DMS53 treated with DMSO at 0.1 percent for 48 hours (cell line): ENCODE results near the gene SACS.
"Not testable (repeated sequence)": the region's sequence is repeated elsewhere in the genome, so short reads cannot be mapped to it uniquely, and the experiment has no call there.

Experiments
- DNase-seq: peaks from one replicate; lab custom pipeline; 2025; ENCODE audit not compliant: unreplicated experiment; lab: John Stamatoyannopoulos, UW

Gene SACS

DNA sequence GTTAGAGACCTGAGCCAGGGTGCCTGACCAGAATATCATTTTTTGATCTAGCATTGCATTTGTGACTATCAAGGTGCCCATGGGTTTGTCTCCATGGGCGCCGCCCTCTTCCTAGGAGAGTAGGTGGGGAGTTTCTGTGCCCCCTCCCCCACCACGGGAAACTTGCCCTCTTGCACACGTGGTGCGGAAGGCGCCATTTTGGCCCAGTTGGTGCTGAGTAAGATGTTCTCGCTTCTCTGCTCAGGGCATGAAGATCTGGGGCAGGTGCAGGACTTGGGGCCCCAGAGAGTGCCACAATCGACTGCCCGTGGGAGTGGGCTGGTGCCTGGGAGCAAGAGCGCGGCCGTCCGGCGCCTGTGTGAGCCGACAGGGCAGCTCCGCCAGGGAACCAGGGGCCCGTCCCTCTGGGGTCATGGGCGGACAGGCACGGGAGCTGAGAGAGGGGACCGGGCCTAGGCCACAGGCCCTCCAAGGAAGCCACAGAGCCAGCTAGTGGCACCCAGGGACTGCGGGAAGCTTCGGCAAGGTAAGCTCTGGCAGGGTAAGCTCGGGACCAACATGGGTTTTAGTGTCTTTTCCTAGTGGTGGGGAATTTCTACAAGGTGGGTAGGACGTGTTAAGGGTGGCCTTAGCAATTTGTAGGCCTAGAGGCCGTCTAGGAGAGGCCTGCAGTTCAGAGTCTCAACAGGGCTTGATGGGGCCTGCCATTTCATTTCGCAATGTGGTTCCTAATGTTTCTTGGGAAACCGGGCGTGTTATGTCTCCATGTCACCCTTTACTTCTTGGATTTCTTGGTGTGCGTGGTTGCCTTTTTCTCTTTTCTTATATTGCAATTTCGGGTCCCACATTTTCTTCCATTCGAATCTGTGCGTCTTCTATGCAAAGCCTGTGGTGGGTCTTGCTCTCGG is 14.5 kb downstream of the SACS start:
- no peak for DNase-seq

DNA sequence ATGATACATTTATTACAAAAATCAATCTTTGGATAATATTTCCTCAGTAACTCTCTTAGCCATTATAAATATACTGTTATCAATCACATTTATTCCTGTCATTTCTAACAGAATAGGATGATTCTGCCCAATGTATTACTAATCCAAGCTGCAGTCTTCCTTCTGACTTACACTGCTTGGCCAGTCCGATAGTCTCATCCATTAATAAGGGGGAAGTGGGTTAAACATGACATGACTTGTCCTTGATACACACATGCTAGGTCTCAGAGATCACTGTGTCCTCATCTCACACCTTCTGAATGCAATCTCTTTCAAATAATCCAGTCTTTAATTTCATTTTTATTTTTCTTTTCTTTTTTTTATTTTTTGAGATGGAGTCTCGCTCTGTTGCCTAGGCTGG is 18.8 kb downstream of the SACS start:
- no peak for DNase-seq

DNA sequence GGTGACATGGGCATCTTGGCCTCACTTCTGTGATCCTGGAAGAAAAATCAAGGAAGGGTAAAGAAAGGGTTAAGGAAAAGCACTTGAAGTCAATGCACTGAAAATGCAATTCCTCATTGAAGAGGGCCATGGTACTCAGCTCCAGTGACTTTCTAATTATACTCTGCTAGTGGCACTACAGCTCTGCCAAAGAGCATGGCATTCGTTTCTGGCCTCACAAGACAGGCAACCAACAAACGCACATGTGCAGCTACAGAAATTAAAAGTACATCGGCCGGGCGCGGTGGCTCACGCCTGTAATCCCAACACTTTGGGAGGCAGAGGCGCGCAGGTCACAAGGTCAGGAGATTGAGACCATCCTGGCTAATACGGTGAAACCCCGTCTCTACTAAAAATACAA is 21.8 kb downstream of the SACS start:
- no peak for DNase-seq

DNA sequence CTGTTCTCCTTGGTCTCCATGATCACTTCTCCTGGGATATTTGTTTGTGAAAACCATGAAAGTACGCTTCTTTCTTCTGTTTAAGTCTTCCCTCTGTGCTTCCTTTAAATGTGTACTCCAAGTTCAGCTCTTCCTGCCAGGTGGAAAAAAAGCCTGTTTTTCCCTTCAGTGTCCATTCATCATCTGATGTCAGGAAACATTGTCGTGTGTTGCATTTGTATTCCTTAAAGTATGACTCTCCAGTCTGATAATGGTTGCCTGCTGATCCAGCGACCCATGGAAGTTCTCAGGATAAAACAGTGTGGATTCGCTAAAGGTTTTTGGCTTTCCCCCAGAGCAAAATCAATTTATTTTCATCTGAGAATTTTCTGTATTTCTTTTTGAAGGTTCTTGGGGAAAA is 22.3 kb downstream of the SACS start:
- no peak for DNase-seq

DNA sequence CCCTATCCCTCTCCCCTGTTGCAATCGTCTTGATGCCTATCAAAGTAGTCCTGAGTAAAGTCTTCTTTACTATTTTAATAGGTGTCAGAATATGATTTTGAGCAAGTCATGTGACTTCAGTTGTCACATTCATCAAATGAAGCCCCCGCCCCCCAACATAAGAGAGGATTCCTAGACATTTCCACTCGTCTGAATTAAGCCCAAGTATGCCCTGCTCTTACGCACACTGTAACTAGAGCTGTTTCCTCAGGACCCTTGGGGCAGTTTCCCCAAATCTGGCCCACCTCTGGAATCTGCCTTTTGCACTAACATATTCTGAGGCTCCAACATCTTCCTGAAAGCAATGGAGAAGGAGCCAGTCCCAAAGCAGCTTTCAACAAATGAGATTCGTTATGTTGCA is 25.5 kb downstream of the SACS start:
- no peak for DNase-seq

DNA sequence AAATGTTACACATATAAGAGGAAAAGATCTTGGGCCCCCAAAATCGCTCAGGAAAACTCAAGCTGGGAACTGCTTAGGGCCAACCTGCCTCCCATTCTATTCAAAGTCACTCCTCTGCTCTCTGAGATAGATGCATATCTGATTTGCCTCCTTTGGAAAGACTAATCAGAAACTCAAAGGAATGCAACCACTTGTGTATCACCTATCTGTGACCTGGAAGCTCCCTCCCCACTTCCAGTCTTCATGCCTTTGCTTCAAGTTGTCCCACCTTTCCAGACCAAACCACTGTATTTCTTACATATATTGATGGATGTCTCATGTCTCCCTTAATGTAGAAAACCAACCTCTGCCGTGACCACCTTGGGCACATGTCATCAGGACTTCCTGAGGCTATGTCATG is 32.3 kb downstream of the SACS start:
- not testable (repeated sequence) for DNase-seq

DNA sequence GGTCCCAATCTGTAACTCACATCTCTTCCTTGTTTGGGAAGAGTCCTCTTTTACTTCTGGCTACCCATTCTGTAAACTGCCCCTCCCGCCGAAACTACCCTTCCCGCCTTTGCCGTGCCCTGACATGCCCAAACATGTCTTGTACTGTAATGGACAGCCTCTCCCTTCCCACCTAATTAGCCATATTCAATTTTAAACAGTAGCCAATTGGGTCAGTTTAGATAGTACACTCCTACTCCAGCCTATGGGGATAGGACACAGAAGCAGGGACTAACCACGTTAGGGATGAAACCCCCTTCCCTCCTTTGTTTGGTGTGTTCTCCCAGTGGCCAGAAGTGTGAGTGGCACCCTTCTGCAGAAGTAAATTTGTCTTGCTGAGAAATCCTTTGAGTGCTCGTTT is 34.2 kb downstream of the SACS start:
- DNase-seq, result no peak

DNA sequence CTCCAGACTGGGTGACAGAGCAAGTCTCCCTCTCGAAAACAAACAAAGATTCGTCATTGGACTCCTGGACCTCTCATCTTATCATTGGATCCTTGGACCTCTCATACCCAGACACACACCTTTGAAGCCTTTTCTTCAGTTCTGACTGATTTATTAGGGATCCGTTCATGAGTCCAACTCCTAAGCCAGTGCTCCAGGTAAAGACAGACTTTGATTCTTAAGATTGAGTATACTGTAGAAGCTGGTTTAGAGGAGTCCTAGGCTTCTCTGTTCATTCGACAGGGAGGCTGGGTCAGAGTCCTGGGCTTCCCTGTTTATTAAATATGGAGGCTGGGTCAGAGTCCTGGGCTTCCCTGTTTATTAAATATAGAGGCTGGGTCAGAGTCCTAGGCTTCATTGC is 38.7 kb downstream of the SACS start:
- DNase-seq, result no peak

DNA sequence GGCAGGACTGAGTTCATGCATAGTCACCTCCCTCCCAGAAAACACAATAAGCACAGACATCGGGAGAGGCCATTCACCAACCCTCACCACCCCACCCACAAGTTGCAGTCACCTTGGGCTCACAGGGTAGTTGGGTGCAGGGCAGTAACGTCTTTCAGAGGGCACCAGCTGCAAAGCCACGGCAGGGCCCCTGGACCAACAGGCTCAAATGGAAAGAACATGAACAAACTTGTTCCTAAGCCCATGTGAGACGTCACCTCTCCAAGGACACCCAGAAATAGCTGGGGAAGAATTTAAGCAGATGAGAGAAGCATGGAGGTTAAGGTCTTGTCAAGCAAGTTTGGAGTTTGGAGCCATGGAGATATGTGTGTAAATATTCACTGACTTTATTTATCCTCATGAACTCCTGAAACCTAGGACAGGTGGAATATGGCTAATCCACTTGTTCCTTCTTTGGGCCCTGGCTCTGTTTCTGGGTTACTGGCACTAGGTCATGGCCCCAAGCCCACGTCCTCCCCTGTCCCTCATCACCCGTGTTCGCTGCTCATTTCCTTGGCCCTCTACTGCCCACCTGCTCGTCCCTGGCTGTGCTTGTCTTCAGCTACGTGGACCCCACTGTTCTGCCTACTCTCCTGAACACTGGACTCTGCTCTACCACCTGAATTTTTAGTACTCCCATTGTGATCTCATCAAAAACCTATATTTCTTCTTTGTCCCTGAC is 40.4 kb downstream of the SACS start:
- no peak for DNase-seq

DNA sequence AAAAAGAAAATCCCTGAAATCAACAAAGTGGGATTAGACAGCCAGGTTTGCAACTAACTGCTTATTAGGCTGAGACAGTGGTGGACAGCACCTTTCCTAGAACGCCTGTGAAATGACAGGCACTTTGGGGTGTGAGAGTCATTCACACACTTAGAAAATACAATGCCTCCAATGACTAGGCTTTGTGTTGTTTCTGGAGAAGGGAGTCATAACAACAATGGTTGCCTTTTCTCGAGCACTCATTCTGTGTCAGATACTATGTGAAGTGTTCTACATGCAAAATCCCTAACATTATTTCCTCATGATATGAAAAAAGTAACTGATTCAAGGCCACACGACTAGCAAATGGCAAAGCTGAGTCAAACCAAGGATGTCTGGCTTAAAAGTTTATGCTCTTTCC is 41.2 kb downstream of the SACS start:
- no peak for DNase-seq

DNA sequence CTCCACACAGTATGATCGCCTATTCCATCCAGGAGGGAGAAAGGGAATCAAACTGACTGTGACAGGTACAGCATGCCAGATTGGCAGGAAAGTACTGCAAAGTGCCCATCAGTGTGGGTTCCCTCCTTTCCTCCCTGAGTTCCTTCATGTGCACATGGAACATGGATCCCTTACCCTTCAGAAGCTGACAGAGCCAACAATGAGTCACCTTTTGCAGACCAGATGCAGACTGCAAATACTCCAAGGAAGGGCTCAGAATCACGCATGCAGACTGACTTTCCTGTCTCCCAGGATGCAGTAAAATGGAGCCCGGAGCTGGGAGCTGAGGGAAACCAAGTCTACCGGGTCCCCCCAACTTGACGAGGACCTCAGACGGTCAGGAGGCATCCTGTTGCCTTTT is 41.8 kb downstream of the SACS start:
- DNase-seq, result peak; percentile 50

DNA sequence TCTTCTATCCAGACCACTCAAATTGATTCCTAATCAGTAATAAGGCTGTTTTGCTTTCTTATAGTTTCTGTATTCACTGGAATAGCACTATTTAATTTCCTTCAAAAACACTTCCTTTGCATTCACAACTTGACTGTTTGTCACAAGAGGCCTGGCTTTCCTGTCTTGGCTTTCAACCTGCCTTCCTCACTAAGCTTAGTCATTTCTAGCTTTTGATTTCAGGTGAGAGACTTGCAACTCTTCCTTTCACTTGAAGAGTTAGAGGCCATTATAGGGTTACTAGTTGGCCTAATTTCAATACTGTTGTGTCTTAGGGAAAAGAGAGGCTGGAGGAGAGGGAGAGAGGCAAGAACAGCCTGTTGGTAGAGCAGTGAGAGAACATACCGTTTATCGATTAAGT is 47.0 kb downstream of the SACS start:
- DNase-seq, result no peak

DNA sequence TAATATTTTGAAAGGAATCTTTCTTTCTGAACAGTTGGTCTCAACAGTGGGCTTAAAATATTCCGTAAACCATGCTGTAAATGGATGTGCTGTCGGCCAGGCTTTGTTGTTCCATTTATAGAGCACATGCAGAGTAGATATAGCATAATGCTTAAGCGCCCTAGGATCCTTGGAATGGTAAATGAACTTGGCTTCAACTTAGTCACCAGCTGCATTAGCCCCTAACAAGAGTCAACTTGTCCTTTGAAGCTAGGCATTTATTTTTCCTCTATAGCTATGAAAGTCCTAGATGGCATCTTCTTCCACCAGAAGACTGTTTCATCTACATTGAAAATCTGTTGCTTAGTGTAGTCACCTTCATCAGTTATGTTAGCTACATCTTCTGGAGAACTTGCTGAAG is 47.6 kb downstream of the SACS start:
- no peak for DNase-seq

DNA sequence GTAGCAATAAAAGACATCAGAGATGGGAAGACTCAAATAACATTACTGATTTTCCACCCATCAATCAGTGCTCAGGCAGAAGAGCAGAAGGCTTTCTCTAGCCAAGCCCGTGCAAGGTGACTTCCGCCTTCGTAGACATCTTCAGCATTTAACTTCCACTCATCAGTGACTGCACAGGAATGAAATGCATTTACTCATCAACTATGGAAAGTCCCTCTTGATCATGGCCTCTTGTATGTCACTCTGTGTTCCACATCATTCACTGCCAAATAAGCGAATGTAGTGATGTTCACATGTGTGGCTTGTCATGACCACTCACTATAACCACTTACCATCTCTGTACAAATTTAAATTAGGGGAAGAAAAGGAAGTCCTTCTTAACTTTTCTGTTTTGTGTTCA is 49.4 kb downstream of the SACS start:
- DNase-seq, result no peak

DNA sequence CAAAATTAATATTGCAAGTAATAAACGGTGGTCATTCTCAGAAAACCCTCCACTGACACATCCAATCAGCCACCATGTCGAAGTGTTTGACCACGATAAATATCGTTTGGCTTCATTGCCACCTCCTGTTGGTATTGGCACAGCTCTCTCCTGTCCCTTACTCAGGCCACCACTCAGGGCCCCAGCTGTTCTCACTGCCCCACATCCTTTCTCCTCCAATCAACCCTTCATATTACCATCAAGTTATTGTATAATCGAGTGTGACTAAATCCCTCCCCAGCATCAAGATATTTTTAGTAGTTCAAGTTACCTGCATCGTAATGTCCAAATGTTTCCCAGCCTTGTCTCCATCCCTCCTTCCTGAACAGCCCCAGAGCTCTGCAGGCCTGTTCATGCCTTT is 50.4 kb downstream of the SACS start:
- DNase-seq, result no peak

DNA sequence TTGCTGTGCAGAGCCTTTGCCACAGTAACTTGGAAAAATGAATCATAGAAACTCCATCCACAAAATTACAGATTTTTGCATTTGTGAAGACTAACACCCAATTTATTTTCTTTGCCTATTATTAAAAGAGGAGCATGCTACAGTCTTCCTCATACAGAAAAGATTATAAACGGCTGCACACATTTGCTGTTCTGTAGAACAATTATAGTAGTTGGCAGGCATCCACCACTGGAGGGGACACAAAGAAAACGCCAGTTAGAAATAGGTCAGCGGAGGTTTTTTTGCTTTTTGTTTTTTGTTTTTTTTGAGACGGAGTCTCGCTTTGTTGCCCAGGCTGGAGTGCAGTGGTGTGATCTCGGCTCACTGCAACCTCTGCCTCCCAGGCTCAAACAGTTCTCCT is 51.6 kb downstream of the SACS start:
- DNase-seq, result no peak

DNA sequence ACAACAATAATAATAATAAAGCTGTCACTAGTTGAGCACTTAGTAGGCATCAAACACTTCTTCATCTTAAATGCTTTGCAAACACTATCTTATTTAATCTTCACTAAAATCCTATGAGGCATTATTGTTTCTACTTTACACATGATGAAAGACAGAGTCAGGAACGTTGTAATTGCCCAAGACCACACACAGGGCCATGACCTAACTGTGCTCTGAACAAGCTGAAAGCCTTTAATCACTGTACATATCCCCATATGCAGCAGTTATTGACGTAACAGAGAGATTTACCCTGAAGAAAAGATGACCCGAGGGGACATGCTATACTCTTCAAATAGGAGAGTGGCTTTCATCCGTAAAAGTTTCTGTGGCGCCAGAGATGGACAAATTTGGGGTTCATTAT is 53.0 kb downstream of the SACS start:
- DNase-seq, result no peak

DNA sequence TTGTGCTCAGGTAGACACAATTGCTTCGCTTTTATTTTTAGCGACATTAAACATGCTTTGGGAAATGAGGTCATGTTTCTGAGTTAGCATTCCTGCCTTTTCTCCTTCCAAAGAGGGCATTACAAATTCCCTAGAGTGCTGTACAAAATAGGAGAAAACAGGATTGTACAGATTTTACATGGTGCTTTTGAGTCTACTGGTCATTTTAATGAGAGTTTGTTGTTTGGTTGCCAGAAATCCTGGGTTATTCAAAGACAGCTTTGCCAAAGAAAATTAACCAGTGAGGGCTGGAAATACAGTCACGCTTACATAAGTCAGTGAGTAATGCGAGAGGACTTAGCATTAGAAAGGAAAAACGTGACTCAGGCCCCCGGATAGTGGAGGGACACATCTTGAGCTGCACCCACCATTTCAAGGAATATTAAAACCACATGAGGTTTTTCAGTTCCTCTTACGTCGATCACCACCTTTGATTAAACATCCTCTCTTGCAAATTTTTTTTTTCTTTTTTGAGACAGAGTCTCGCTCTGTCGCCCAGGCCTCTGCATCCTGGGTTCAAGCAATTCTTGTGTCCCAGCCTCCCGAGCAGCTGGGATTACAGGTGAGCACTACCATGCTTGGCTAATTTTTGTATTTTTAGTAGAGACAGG is 55.4 kb downstream of the SACS start:
- DNase-seq, result no peak

DNA sequence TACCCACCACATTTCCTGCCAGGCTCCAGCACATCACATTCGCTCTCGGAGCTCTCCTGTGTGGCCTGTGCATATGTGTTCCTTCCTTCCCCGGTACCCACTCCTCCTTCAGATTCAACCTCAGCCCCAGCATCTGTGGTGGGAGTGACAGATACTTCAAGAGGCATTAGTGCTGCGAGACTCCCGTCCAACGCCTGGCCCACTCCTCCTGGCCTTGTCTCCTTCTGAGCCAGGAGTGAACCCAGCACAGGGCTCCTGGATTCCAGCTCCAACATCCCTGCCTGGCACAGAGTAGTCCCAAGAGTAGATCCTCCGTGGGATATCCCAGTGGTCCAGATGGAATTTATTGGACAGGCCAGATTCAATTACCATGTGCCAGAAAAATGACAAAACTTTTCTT is 55.9 kb downstream of the SACS start:
- DNase-seq, result no peak

DNA sequence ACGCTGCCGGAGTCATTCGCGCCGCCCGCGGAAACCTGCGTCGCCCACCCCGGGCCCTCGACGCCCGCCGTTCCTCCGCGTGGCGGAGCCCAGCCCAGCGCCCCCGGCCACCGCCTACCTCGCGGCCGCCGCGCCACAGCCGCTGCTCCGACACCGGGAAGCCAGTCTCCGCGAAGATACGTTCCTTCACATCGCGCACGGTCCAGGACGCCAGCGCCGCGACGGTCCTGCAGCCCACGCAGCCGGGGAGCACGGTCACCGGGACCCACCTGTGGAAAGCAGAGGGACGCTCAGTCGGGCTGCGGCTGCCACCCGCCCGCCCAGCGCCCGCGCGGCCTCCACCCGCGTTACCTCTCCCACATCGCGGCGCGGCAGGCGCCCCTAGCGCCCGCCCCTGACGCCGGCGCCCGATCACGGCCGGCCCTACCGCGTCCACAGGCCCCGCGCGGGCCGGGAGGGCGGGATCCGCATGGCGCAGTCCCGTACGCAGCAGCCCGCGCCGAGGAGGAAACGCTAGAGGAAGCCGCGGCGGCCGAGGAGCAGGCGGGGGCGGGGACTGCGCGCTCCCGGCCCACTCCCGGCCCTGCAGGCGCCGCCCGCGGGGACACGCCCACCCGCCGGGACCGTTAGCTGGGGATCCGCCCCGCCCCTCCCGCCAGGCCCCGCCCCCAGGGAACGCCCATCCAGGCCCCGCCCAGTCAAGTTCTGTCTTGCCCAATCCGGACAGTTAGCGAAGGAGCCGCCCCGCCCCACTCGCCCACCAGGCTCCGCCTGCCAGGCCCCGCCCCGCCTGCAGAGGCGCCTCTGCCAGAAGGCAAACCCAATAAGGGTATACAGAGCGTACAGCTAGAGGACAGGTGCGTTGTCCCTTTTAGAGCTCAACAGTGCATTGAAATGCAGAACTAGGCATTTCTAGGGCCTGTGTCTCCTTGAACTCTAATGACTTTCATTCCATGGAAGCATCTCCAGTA is 58.2 kb downstream of the SACS start:
- peak; percentile 94 for DNase-seq
